Activated CD4-positive, alpha-beta T cell treated with anti-CD3 and anti-CD28 coated beads, Interleukin-2, amount 10 ng/mL, durations not matched to agents 24 days and 14 days (primary cell): ENCODE data around the gene SPTLC3. TPM values are rescaled to one million over a fixed set of nuclear protein-coding genes. Genes with fewer than 3 reads are reported as not detected.
"Not testable (repeated sequence)": the region's sequence is repeated elsewhere in the genome, so short reads cannot be mapped to it uniquely, and the experiment has no call there.

Experiments used
- DNase-seq: peaks from one replicate; pipeline ENCODE4 v3.0.0; 2022
- H3K27ac Mint-ChIP-seq: one replicate; pipeline ENCODE4 v1.8.0; 2022; ENCODE audit warnings: mild to moderate bottlenecking, mixed read lengths
- H3K27me3 Mint-ChIP-seq: one replicate; pipeline ENCODE4 v1.8.0; 2022; ENCODE audit warnings: mixed read lengths
- H3K36me3 Mint-ChIP-seq: one replicate; pipeline ENCODE4 v1.8.0; 2022; ENCODE audit warnings: low read depth, mild to moderate bottlenecking, mixed read lengths
- H3K4me1 Mint-ChIP-seq: one replicate; pipeline ENCODE4 v1.8.0; 2021; ENCODE audit warnings: mixed read lengths
- H3K4me3 Mint-ChIP-seq: one replicate; pipeline ENCODE4 v1.8.0; 2022; ENCODE audit warnings: mild to moderate bottlenecking, moderate library complexity, mixed read lengths
- H3K9me3 Mint-ChIP-seq: one replicate; pipeline ENCODE4 v1.8.0; 2021; ENCODE audit warnings: mixed read lengths
- intact Hi-C: fragments of 100-400 bp; cut with micrococcal nuclease; formaldehyde crosslinking; loops from one replicate; pipeline ENCODE4 v1.15.1; 2023
- total RNA-seq: library from RNA; stranded (reverse); gene quantifications from 2 replicates; pipeline ENCODE4 v1.2.3, GENCODE V29; 2022

Gene SPTLC3
- total RNA-seq, 1 donor from 2014 or later: 0.26 TPM

GRCh38 chr20:12977328-12978125 lies 31.2 kb upstream of the SPTLC3 start:
- Mint-ChIP-seq H3K36me3 (no peaks in the 10 kb centered on the region), H3K27me3 (peaks cover 9% of the 10 kb centered on the region), H3K4me1 (no peaks in the 10 kb centered on the region), H3K27ac (no peak overlapping the region), H3K9me3 (no peaks in the 10 kb centered on the region), H3K4me3 (no peak overlapping the region)
- DNase-seq: no peak
- intact Hi-C loops: no loop called here

DNA sequence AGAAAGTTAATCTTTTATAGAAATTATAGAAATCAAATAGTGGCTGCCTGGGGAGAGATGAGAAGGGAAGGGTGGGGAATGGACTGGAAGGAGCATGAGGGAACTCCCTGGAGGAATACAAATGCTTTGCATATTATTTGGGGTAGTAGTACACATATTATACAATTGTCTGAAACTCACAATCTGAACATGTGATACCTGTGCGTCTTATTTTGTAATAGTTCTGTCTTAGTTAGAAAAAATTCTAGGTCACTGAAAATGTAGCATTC lies 30.7 kb upstream of the SPTLC3 start:
- Mint-ChIP-seq H3K9me3 (no peaks in the 10 kb centered on the region), H3K27me3 (peaks cover 9% of the 10 kb centered on the region), H3K27ac (no peak overlapping the region), H3K36me3 (no peaks in the 10 kb centered on the region), H3K4me3 (no peak overlapping the region), H3K4me1 (no peaks in the 10 kb centered on the region)
- intact Hi-C loops: no loop called here
- DNase-seq: no peak

DNA sequence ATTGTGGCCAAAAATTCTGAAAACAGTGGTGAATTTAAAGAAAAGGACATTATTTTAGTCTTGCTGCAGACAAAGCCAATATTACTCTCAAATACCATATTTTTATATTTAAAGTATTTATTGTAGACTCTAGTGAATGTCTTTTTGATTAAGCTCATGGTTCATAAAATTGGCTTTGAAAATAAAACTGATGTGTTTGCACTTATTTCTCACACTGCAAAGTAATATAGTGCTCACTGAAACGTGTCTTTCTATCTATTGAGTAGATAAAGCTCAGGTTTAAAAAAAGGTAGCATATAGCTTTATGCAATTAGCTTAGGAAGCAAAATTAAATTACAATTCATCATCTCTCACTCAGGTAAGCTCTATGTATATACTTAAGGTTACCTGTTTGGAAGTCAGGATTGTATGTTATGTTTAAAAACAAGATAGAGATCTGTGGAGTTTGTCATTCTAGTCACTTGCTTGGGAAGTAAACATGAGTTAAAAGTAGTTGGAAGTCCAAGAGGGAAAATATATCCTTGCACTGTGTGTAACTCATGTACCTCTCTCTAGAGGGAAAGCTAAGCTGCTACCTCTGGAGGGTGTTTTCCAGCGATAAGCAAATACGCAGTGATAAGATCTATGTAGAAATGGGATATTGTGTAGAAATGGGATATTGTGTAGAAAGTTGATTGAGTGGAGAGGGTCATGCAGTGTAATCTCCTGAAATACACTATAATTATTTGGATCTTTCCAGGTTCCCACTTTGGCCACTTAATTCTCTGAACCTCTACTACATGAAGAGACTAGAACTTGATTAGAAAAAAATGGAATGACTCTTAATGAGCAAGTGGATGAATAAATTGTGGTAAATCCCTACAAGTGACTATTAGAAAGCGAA lies 29.9 kb upstream of the SPTLC3 start:
- H3K9me3 Mint-ChIP-seq: no peaks in the 10 kb centered on the region
- H3K27ac Mint-ChIP-seq: no peak overlapping the region
- no peak for DNase-seq
- H3K27me3 Mint-ChIP-seq: peaks cover 6% of the 10 kb centered on the region
- H3K4me1 Mint-ChIP-seq: no peaks in the 10 kb centered on the region
- intact Hi-C loops: no loop called here
- H3K4me3 Mint-ChIP-seq: no peak overlapping the region
- H3K36me3 Mint-ChIP-seq: no peaks in the 10 kb centered on the region

- DNase-seq, intact Hi-C loops, H3K36me3 Mint-ChIP-seq, H3K4me1 Mint-ChIP-seq, H3K9me3 Mint-ChIP-seq, H3K27ac Mint-ChIP-seq, H3K4me3 Mint-ChIP-seq, H3K27me3 Mint-ChIP-seq: not testable (repeated sequence)
These were observed 29.1 kb upstream of the SPTLC3 start for GRCh38 chr20:12979713-12980112.

DNA sequence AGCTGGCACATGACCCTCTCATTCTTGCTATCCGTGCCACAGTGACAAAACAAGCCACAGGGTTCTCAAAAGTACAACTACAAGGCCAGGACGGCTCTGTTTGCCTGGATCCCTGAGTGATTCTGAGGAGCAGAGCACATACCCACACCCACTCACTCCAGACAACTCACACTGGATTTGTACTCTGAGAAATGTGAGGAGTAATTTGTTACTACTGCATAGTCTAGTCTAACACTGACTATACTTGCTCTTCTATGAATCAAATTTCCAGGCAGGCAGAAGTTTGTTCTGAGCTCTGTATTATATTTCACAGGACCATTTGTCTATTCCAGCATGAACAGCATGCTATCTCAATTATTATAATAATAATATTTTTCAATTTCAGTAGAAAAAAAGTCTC lies 26.7 kb upstream of the SPTLC3 start:
- no peak overlapping the region for H3K27ac Mint-ChIP-seq
- H3K36me3 Mint-ChIP-seq: no peaks in the 10 kb centered on the region
- H3K4me1 Mint-ChIP-seq: no peaks in the 10 kb centered on the region
- H3K4me3 Mint-ChIP-seq: no peak overlapping the region
- peaks cover 6% of the 10 kb centered on the region for H3K27me3 Mint-ChIP-seq
- DNase-seq: no peak
- intact Hi-C loops: no loop called here
- no peaks in the 10 kb centered on the region for H3K9me3 Mint-ChIP-seq

DNA sequence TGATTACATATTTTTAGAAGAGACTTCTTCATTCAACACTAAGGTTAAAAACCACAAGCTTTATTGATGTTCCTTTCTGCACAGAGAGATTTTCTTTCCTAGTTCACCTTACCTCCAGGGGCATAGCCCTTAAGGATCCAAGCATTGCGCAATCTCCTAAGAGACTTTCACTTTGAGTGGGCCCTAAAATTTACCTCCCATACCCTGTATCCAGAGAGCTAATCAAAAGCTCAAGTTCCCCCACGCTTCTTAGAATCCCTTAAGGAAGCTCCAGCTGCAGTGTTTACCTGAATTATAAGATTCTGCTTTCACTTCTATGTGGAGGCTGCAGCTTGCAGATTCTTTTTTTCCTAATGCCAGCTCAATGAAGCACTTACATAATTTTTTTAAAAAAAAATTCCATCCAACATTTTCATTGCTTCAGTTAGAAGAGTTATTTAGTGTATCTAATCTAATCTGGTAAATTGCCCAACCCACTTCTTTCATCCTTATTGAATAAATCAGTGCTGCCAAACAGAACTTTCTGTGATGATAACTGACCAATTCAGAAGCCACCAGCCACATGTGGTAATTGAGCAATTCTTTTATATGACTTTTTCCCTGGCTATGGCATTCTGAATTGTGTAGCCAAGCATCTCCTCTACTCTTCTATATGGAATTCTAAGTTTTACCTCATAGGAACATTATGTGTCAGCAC lies 24.6 kb upstream of the SPTLC3 start:
- intact Hi-C loops: no loop called here
- Mint-ChIP-seq H3K27ac (no peak overlapping the region), H3K9me3 (no peaks in the 10 kb centered on the region)

DNA sequence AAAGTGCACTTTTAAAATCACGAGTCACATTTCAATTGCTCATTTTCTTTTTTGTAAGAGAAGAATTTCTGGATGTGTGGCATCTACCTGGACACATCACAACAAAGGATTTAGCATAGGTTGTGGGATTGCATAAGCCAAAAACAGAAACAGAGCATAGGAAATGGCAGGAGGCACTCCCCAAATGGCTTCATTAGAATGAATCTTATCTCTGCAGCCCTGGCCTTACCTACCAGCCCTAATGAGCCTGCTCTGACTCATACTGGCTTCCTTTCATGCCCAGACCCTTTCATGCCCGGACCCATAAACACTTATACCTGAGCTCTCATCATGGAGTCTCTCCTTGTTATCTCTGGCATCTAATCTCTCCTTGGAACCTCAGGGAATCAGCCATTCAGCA lies 23.9 kb upstream of the SPTLC3 start:
- Mint-ChIP-seq H3K36me3 (no peaks in the 10 kb centered on the region), H3K27me3 (no peaks in the 10 kb centered on the region), H3K27ac (no peak overlapping the region), H3K9me3 (no peaks in the 10 kb centered on the region), H3K4me1 (no peaks in the 10 kb centered on the region), H3K4me3 (no peak overlapping the region)
- intact Hi-C loops: no loop called here
- no peak for DNase-seq

More for the DNA sequence above, 24.6 kb upstream of the SPTLC3 start:
- Mint-ChIP-seq H3K4me3 (no peak overlapping the region), H3K27me3 (no peaks in the 10 kb centered on the region), H3K4me1 (no peaks in the 10 kb centered on the region), H3K36me3 (no peaks in the 10 kb centered on the region)
- DNase-seq: no peak

- Mint-ChIP-seq H3K27me3 (peaks cover 1% of the 10 kb centered on the region), H3K27ac (no peak overlapping the region), H3K36me3 (no peaks in the 10 kb centered on the region), H3K4me3 (no peak overlapping the region), H3K4me1 (no peaks in the 10 kb centered on the region), H3K9me3 (no peaks in the 10 kb centered on the region)
- intact Hi-C loops: no loop called here
- DNase-seq: no peak
These were observed 21.5 kb upstream of the SPTLC3 start for GRCh38 chr20:12987261-12987660.

- H3K4me1 Mint-ChIP-seq: no peaks in the 10 kb centered on the region
- no peaks in the 10 kb centered on the region for H3K36me3 Mint-ChIP-seq
- peaks cover 4% of the 10 kb centered on the region for H3K9me3 Mint-ChIP-seq
- no peak overlapping the region for H3K4me3 Mint-ChIP-seq
- intact Hi-C loops: no loop called here
- no peak overlapping the region for H3K27ac Mint-ChIP-seq
- H3K27me3 Mint-ChIP-seq: peaks cover 1% of the 10 kb centered on the region
- no peak for DNase-seq
These were observed 19.1 kb upstream of the SPTLC3 start for GRCh38 chr20:12989586-12990115.

GRCh38 chr20:12997128-12997655 lies 11.6 kb upstream of the SPTLC3 start:
- DNase-seq: no peak
- Mint-ChIP-seq H3K9me3 (peaks cover 6% of the 10 kb centered on the region), H3K27me3 (no peaks in the 10 kb centered on the region), H3K4me3 (no peak overlapping the region), H3K36me3 (no peaks in the 10 kb centered on the region), H3K4me1 (no peaks in the 10 kb centered on the region), H3K27ac (no peak overlapping the region)
- intact Hi-C loops: no loop called here

DNA sequence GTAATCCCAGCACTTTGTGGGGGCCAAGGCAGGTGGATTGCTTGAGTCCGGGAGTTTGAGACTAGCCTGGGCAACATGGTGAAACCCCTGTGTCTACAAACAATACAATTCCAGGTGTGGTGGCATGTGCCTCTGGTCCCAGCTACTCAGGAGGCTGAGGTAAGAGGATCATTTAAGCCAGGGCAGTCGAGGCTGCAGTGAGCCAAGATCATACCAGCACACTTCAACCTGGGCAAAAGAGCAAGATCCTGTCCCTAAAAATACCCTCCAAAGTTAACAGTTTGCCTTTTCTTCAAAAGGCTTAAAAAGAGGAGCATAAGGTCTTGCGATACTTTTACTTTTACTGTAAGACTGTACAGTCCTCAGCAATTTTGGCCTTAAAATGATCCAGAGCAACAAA lies 10.7 kb upstream of the SPTLC3 start:
- Mint-ChIP-seq H3K27me3 (no peaks in the 10 kb centered on the region), H3K27ac (no peak overlapping the region), H3K4me3 (no peak overlapping the region), H3K9me3 (peaks cover 6% of the 10 kb centered on the region), H3K4me1 (no peaks in the 10 kb centered on the region), H3K36me3 (no peaks in the 10 kb centered on the region)
- DNase-seq: no peak
- intact Hi-C loops: no loop called here

GRCh38 chr20:12999201-12999600 lies 9.6 kb upstream of the SPTLC3 start:
- no peaks in the 10 kb centered on the region for H3K4me1 Mint-ChIP-seq
- intact Hi-C loops: no loop called here
- peaks cover 6% of the 10 kb centered on the region for H3K9me3 Mint-ChIP-seq

DNA sequence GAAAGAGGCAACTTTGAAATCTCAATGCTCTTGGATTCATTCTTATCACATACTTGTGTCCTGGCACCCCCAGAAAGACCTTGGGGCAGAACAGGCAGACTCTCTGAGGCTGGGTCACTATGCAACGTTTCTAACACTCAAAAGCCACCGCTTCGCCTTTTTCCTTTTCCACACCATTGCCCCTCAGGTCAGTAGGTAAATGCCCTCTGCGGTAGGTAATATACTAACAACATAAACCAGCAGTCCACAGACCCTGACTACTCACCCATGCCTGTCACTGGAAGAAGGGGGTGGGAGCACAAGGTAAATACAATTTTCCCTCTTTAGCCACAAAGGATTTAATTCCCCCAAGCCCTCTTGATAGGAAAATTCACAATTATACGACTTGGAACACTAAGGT lies 6.5 kb upstream of the SPTLC3 start:
- no peaks in the 10 kb centered on the region for H3K36me3 Mint-ChIP-seq
- H3K9me3 Mint-ChIP-seq: no peaks in the 10 kb centered on the region
- no peak overlapping the region for H3K27ac Mint-ChIP-seq
- H3K4me1 Mint-ChIP-seq: no peaks in the 10 kb centered on the region
- DNase-seq: no peak
- peaks cover 6% of the 10 kb centered on the region for H3K27me3 Mint-ChIP-seq
- intact Hi-C loops: no loop called here
- H3K4me3 Mint-ChIP-seq: no peak overlapping the region

More at GRCh38 chr20:12999201-12999600, 9.6 kb upstream of the SPTLC3 start:
- Mint-ChIP-seq H3K36me3 (no peaks in the 10 kb centered on the region), H3K27ac (no peak overlapping the region), H3K4me3 (no peak overlapping the region), H3K27me3 (peaks cover 3% of the 10 kb centered on the region)
- DNase-seq: no peak

DNA sequence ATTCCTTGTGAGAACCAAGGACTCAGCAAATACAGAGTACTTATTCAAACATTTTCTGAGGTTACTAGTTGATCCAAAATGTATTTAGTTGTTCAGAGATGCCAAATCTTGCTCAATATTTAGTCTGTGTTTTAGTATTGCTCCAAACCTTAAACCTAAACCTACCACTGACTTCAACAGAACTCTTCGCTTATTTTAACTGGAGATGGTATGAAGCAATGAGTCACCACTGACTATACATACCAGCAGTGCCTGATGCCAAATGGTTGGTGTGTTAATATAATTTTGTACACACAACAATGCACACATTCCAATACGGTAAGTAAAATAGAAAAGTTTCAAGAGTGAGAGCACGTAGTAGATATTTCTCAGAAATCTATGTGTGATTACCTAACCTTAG lies 1.9 kb upstream of the SPTLC3 start:
- intact Hi-C loops: no loop called here
- peaks cover 26% of the 10 kb centered on the region for H3K4me1 Mint-ChIP-seq
- H3K27me3 Mint-ChIP-seq: peaks cover 9% of the 10 kb centered on the region

More for the DNA sequence above, 1.9 kb upstream of the SPTLC3 start:
- no peak for DNase-seq
- Mint-ChIP-seq H3K36me3 (no peaks in the 10 kb centered on the region), H3K4me3 (no peak overlapping the region), H3K9me3 (no peaks in the 10 kb centered on the region), H3K27ac (no peak overlapping the region)
